Neuronal stem cell (in vitro differentiated cells): ENCODE measurements around the gene FAM107B.

Experiments
- DNase-seq: peaks from one replicate; pipeline ENCODE4 v3.0.0-alpha.2; 2013; ENCODE audit warnings: low spot score
- H2AFZ ChIP-seq: one replicate; pipeline ENCODE4 v1.6.1; 2013; ENCODE audit warnings: mild to moderate bottlenecking, low read length, inconsistent platforms
- H2AK5ac ChIP-seq: 2 replicates; pipeline ENCODE4 v1.6.1; 2013; ENCODE audit warnings: low read depth, mild to moderate bottlenecking, inconsistent platforms, low read length, moderate library complexity, mixed read lengths
- H2BK120ac ChIP-seq: 2 replicates; pipeline ENCODE4 v1.6.1; 2013; ENCODE audit warnings: low read depth, mild to moderate bottlenecking, inconsistent platforms, low read length, moderate library complexity, mixed read lengths
- H2BK12ac ChIP-seq: one replicate; pipeline ENCODE4 v1.6.1; 2013; ENCODE audit warnings: low read length, inconsistent platforms
- H2BK15ac ChIP-seq: 2 replicates; pipeline ENCODE4 v1.6.1; 2013; ENCODE audit warnings: mild to moderate bottlenecking, low read length, inconsistent platforms, mixed read lengths
- H2BK5ac ChIP-seq: one replicate; pipeline ENCODE4 v1.6.1; 2013; ENCODE audit warnings: inconsistent platforms, mild to moderate bottlenecking, low read length, moderate library complexity
- H3K14ac ChIP-seq: one replicate; pipeline ENCODE4 v1.6.1; 2013; ENCODE audit warnings: low read length, inconsistent platforms
- H3K18ac ChIP-seq: 2 replicates; pipeline ENCODE4 v1.6.1; 2013; ENCODE audit warnings: low read length, inconsistent platforms
- H3K23ac ChIP-seq: 2 replicates; pipeline ENCODE4 v1.6.1; 2013; ENCODE audit warnings: low read depth, mild to moderate bottlenecking, mixed read lengths, low read length, inconsistent platforms; ENCODE audit not compliant: poor library complexity
- H3K27ac ChIP-seq: replicated peaks from 3 replicates; pipeline ENCODE4 v1.5.1; 2013; ENCODE audit warnings: low read length, inconsistent platforms
- H3K27me3 ChIP-seq, 3 experiments: 2 replicates each; pipeline ENCODE4 v1.6.1; 2013; ENCODE audit warnings: low read length in 3 of 3, mild to moderate bottlenecking in 2 of 3, inconsistent platforms in 1 of 3, low read depth in 1 of 3, mixed read lengths in 1 of 3, moderate library complexity in 1 of 3; ENCODE audit not compliant: control insufficient read depth in 3 of 3, insufficient read depth in 3 of 3
- H3K36me3 ChIP-seq, 2 donors: replicated peaks in 1 of 2; 2 replicates each; pipeline ENCODE4 v1.6.1; 2013; ENCODE audit warnings: low read length in 2 of 2; ENCODE audit not compliant: control insufficient read depth in 2 of 2, insufficient read depth in 2 of 2
- H3K4ac ChIP-seq: 2 replicates; pipeline ENCODE4 v1.6.1; 2013; ENCODE audit warnings: inconsistent platforms, mild to moderate bottlenecking, low read length, moderate library complexity
- H3K4me1 ChIP-seq, 2 donors: 1 replicate in 1 of 2; 2 replicates in 1 of 2; pipeline ENCODE4 v1.6.1; 2013; ENCODE audit warnings: low read length in 2 of 2, low read depth in 1 of 2; ENCODE audit not compliant: control insufficient read depth in 2 of 2, insufficient read depth in 1 of 2
- H3K4me2 ChIP-seq: one replicate; pipeline ENCODE4 v1.6.1; 2013; ENCODE audit warnings: mild to moderate bottlenecking, low read length, inconsistent platforms; ENCODE audit not compliant: insufficient read depth, poor library complexity, severe bottlenecking
- H3K4me3 ChIP-seq, 2 donors: 2 replicates each; pipeline ENCODE4 v1.5.1; 2013; ENCODE audit warnings: low read length in 2 of 2, mild to moderate bottlenecking in 2 of 2, inconsistent platforms in 1 of 2, moderate library complexity in 1 of 2
- H3K79me1 ChIP-seq: one replicate; pipeline ENCODE4 v1.6.1; 2013; ENCODE audit warnings: low read depth, mild to moderate bottlenecking, inconsistent platforms, low read length, moderate library complexity
- H3K9ac ChIP-seq: one replicate; pipeline ENCODE4 v1.6.1; 2013; ENCODE audit warnings: mild to moderate bottlenecking, low read depth, low read length, inconsistent platforms; ENCODE audit not compliant: poor library complexity
- H3K9me3 ChIP-seq, 2 donors: replicated peaks in 1 of 2; 2 replicates each; pipeline versions ENCODE3 to v1.6.1; 2013; ENCODE audit warnings: low read length in 2 of 2, mild to moderate bottlenecking in 2 of 2, inconsistent platforms in 1 of 2, low read depth in 1 of 2, mixed read lengths in 1 of 2, moderate library complexity in 1 of 2; ENCODE audit not compliant: control insufficient read depth in 2 of 2, insufficient read depth in 1 of 2
- H4K8ac ChIP-seq: one replicate; pipeline ENCODE4 v1.6.1; 2013; ENCODE audit warnings: low read depth, mild to moderate bottlenecking, inconsistent platforms, low read length, moderate library complexity
- H4K91ac ChIP-seq: one replicate; pipeline ENCODE4 v1.6.1; 2013; ENCODE audit warnings: low read length, low read depth, mild to moderate bottlenecking, inconsistent platforms; ENCODE audit not compliant: poor library complexity
- WGBS, 2 donors: extraction: QIAGEN DNeasy Blood & Tissue Kit; methylation state at CpG; one replicate each; pipeline ENCODE4 v1.1.7; 2013; ENCODE audit warnings: missing lambda C conversion rate in 2 of 2, mixed read lengths in 1 of 2; ENCODE audit not compliant: insufficient read length in 2 of 2, insufficient replicate concordance in 1 of 2; ENCODE audit errors: extremely low coverage in 2 of 2; 5-methylcytosine and 5-hydroxymethylcytosine counted together

The FAM107B gene

GRCh38 chr10:14705548-14706230 lies 69.0 kb downstream of the FAM107B start:
- Histone ChIP-seq H3K4me2 (no peak overlapping the region), H2BK120ac (no peak overlapping the region), H3K9me3 (peaks cover 0 to 2% of the 10 kb centered on the region in 2 donors), H2AK5ac (no peak overlapping the region), H2BK15ac (no peak overlapping the region), H3K18ac (no peak overlapping the region), H3K9ac (no peak overlapping the region), H3K4ac (no peak overlapping the region), H2AFZ (no peak overlapping the region), H3K36me3 (no peaks in the 10 kb centered on the region), H3K14ac (no peak overlapping the region), H3K27ac (no peak overlapping the region), H3K79me1 (no peaks in the 10 kb centered on the region), H4K8ac (no peak overlapping the region), H3K4me3 (no peak overlapping the region), H3K27me3 (no peaks in the 10 kb centered on the region), H4K91ac (no peak overlapping the region), H2BK12ac (no peak overlapping the region), H2BK5ac (no peak overlapping the region), H3K23ac (no peak overlapping the region), H3K4me1 (peaks cover 0 to 5% of the 10 kb centered on the region in 2 donors)
- DNase-seq, result no peak
- WGBS, 2 donors, result no CpG with 5 or more reads among the region's 5 CpGs

GRCh38 chr10:14703631-14704001 lies 71.1 kb downstream of the FAM107B start:
- Histone ChIP-seq H3K79me1 (no peaks in the 10 kb centered on the region), H3K4me2 (no peak overlapping the region), H2BK12ac (no peak overlapping the region), H3K4ac (no peak overlapping the region), H3K9ac (no peak overlapping the region), H3K23ac (no peak overlapping the region), H3K18ac (no peak overlapping the region), H2BK5ac (no peak overlapping the region), H4K8ac (no peak overlapping the region), H2AFZ (no peak overlapping the region), H3K36me3 (no peaks in the 10 kb centered on the region), H2BK120ac (no peak overlapping the region), H3K27ac (no peak overlapping the region), H3K14ac (no peak overlapping the region), H4K91ac (no peak overlapping the region), H3K27me3 (peaks cover 0 to under 1% (median 0%) of the 10 kb centered on the region in 3 experiments), H3K9me3 (peaks cover 0 to 2% of the 10 kb centered on the region in 2 donors), H2AK5ac (no peak overlapping the region), H2BK15ac (no peak overlapping the region), H3K4me3 (no peak overlapping the region), H3K4me1 (peaks cover 0 to 5% of the 10 kb centered on the region in 2 donors)
- WGBS, 2 donors, result no CpG with 5 or more reads among the region's 3 CpGs
- DNase-seq, result no peak

- Histone ChIP-seq H3K23ac (no peak overlapping the region), H4K8ac (no peak overlapping the region), H4K91ac (no peak overlapping the region), H2BK120ac (no peak overlapping the region), H2BK5ac (no peak overlapping the region), H3K4me1 (no peaks in the 10 kb centered on the region), H3K27me3 (peaks cover 0 to 14% (median 0%) of the 10 kb centered on the region in 3 experiments), H3K36me3 (no peaks in the 10 kb centered on the region), H3K79me1 (no peaks in the 10 kb centered on the region), H3K9ac (no peak overlapping the region), H3K14ac (no peak overlapping the region), H2BK15ac (no peak overlapping the region), H2AK5ac (no peak overlapping the region), H2BK12ac (no peak overlapping the region), H3K4ac (no peak overlapping the region), H3K18ac (no peak overlapping the region), H3K4me2 (no peak overlapping the region), H3K9me3 (no peaks in the 10 kb centered on the region), H2AFZ (no peak overlapping the region), H3K4me3 (no peak overlapping the region), H3K27ac (no peak overlapping the region)
- no peak for DNase-seq
- WGBS, 2 donors, result no CpG with 5 or more reads among the region's 7 CpGs
These were observed 73.2 kb downstream of the FAM107B start for GRCh38 chr10:14701466-14701865.

- no peaks in the 10 kb centered on the region for H3K4me1 ChIP-seq
- H3K4ac ChIP-seq, result no peak overlapping the region
- no CpG with 5 or more reads among the region's 1 CpG for WGBS, 2 donors
- H2BK12ac ChIP-seq, result no peak overlapping the region
- H2BK5ac ChIP-seq, result no peak overlapping the region
- no peak overlapping the region for H3K27ac ChIP-seq
- no peak overlapping the region for H3K9ac ChIP-seq
- H2AFZ ChIP-seq, result no peak overlapping the region
- H3K23ac ChIP-seq, result no peak overlapping the region
- no peaks in the 10 kb centered on the region for H3K36me3 ChIP-seq
- no peak overlapping the region for H2BK120ac ChIP-seq
- no peak overlapping the region for H4K91ac ChIP-seq
- H3K14ac ChIP-seq, result no peak overlapping the region
- H2AK5ac ChIP-seq, result no peak overlapping the region
- no peak overlapping the region for H3K18ac ChIP-seq
- H3K79me1 ChIP-seq, result no peaks in the 10 kb centered on the region
- H3K4me3 ChIP-seq, result no peak overlapping the region
- H2BK15ac ChIP-seq, result no peak overlapping the region
- peaks cover 0 to 19% (median 0%) of the 10 kb centered on the region in 3 experiments for H3K27me3 ChIP-seq
- no peak for DNase-seq
- H4K8ac ChIP-seq, result no peak overlapping the region
- H3K9me3 ChIP-seq, result no peaks in the 10 kb centered on the region
- H3K4me2 ChIP-seq, result no peak overlapping the region
These were observed 74.2 kb downstream of the FAM107B start for GRCh38 chr10:14700546-14700945.
